H9 (cell line): ENCODE data around the gene CA5A. TPM values are rescaled to one million over a fixed set of nuclear protein-coding genes. Genes with fewer than 3 reads are reported as not detected.

Experiments
- DNase-seq: peaks from one replicate; pipeline ENCODE4 v3.0.0-alpha.2; 2017
- H2AFZ ChIP-seq: one replicate; pipeline ENCODE4 v1.6.1; 2013; ENCODE audit warnings: mild to moderate bottlenecking, low read length, control low read depth, moderate library complexity
- H2AK5ac ChIP-seq: 2 replicates; pipeline ENCODE4 v1.6.1; 2013; ENCODE audit warnings: low read length, control low read depth, mixed read lengths; ENCODE audit not compliant: insufficient read length
- H2BK120ac ChIP-seq: one replicate; pipeline ENCODE4 v1.6.1; 2013; ENCODE audit warnings: low read depth, mild to moderate bottlenecking, low read length, control low read depth, inconsistent platforms; ENCODE audit not compliant: poor library complexity, severe bottlenecking
- H2BK12ac ChIP-seq: 2 replicates; pipeline ENCODE4 v1.6.1; 2013; ENCODE audit warnings: low read length, control low read depth, mixed read lengths, low read depth; ENCODE audit not compliant: insufficient read length
- H2BK15ac ChIP-seq: 2 replicates; pipeline ENCODE4 v1.6.1; 2013; ENCODE audit warnings: low read depth, low read length, control low read depth
- H2BK20ac ChIP-seq: one replicate; pipeline ENCODE4 v1.6.1; 2013; ENCODE audit warnings: low read depth, mild to moderate bottlenecking, low read length, control low read depth, inconsistent platforms; ENCODE audit not compliant: poor library complexity, severe bottlenecking
- H2BK5ac ChIP-seq: 2 replicates; pipeline ENCODE4 v1.6.1; 2013; ENCODE audit warnings: low read length, control low read depth, mixed read lengths; ENCODE audit not compliant: insufficient read length
- H3K14ac ChIP-seq: 2 replicates; pipeline ENCODE4 v1.6.1; 2013; ENCODE audit warnings: low read length, control low read depth; ENCODE audit not compliant: insufficient read depth
- H3K18ac ChIP-seq: 2 replicates; pipeline ENCODE4 v1.6.1; 2013; ENCODE audit warnings: low read depth, mild to moderate bottlenecking, mixed read lengths, low read length, control low read depth; ENCODE audit not compliant: insufficient read length
- H3K23ac ChIP-seq: 2 replicates; pipeline ENCODE4 v1.6.1; 2013; ENCODE audit warnings: low read length, control low read depth, mixed read lengths, low read depth; ENCODE audit not compliant: insufficient read length
- H3K23me2 ChIP-seq: 2 replicates; pipeline ENCODE4 v1.6.1; 2013; ENCODE audit warnings: low read depth, mild to moderate bottlenecking, mixed read lengths, low read length, control low read depth; ENCODE audit not compliant: insufficient read length, poor library complexity, severe bottlenecking
- H3K27ac ChIP-seq: 2 replicates; pipeline ENCODE4 v1.5.1; 2013; ENCODE audit warnings: low read length, control low read depth, mixed read lengths, low read depth; ENCODE audit not compliant: insufficient read length
- H3K27me3 ChIP-seq: 2 replicates; pipeline ENCODE4 v1.6.1; 2013; ENCODE audit warnings: low read length, control low read depth, inconsistent platforms; ENCODE audit not compliant: insufficient read depth
- H3K4ac ChIP-seq: 2 replicates; pipeline ENCODE4 v1.6.1; 2013; ENCODE audit warnings: low read depth, mild to moderate bottlenecking, control low read depth, inconsistent platforms, low read length, moderate library complexity
- H3K4me1 ChIP-seq: 2 replicates; pipeline ENCODE4 v1.6.1; 2013; ENCODE audit warnings: low read length, control low read depth, inconsistent platforms; ENCODE audit not compliant: insufficient read depth
- H3K4me2 ChIP-seq: 2 replicates; pipeline ENCODE4 v1.6.1; 2013; ENCODE audit warnings: low read length, control low read depth, mixed read lengths; ENCODE audit not compliant: insufficient read length, insufficient read depth
- H3K56ac ChIP-seq: 2 replicates; pipeline ENCODE4 v1.6.1; 2013; ENCODE audit warnings: low read depth, mild to moderate bottlenecking, mixed read lengths, low read length, control low read depth; ENCODE audit not compliant: insufficient read length
- H3K79me1 ChIP-seq: 2 replicates; pipeline ENCODE4 v1.6.1; 2013; ENCODE audit warnings: low read depth, mild to moderate bottlenecking, moderate library complexity, low read length, control low read depth, inconsistent platforms; ENCODE audit not compliant: insufficient read depth, poor library complexity, severe bottlenecking
- H3K79me2 ChIP-seq: 2 replicates; pipeline ENCODE4 v1.6.1; 2013; ENCODE audit warnings: low read length, control low read depth, inconsistent platforms; ENCODE audit not compliant: insufficient read depth
- H3K9ac ChIP-seq: 2 replicates; pipeline ENCODE4 v1.6.1; 2013; ENCODE audit warnings: low read length, control low read depth, mixed read lengths; ENCODE audit not compliant: insufficient read length; ENCODE audit errors: extremely low read depth
- H3K9me3 ChIP-seq: one replicate; pipeline ENCODE4 v1.6.1; 2013; ENCODE audit warnings: low read depth, low read length, inconsistent platforms; ENCODE audit not compliant: control insufficient read depth
- H3T11ph ChIP-seq: one replicate; pipeline ENCODE4 v1.6.1; 2013; ENCODE audit warnings: mild to moderate bottlenecking, low read length, control low read depth, inconsistent platforms
- H4K20me1 ChIP-seq: one replicate; pipeline ENCODE4 v1.6.1; 2013; ENCODE audit not compliant: control insufficient read depth, insufficient read length, insufficient read depth
- H4K5ac ChIP-seq: 2 replicates; pipeline ENCODE4 v1.6.1; 2013; ENCODE audit warnings: low read depth, mild to moderate bottlenecking, mixed read lengths, low read length, control low read depth; ENCODE audit not compliant: insufficient read length
- H4K8ac ChIP-seq: replicated peaks from 2 replicates; pipeline ENCODE4 v1.6.1; 2013; ENCODE audit warnings: low read length, control low read depth, mixed read lengths, low read depth; ENCODE audit not compliant: insufficient read length
- H4K91ac ChIP-seq: 2 replicates; pipeline ENCODE4 v1.6.1; 2013; ENCODE audit warnings: low read depth, mild to moderate bottlenecking, moderate library complexity, mixed read lengths, low read length, control low read depth; ENCODE audit not compliant: insufficient read length
- H3K27ac Mint-ChIP-seq, 3 experiments: 2 replicates in 2 of 3; 3 replicates in 1 of 3; pipeline ENCODE4 v1.8.0; 2020 to 2021; ENCODE audit warnings: mixed read lengths in 3 of 3, mild to moderate bottlenecking in 1 of 3, moderate library complexity in 1 of 3
- H3K27me3 Mint-ChIP-seq: 2 replicates; pipeline ENCODE4 v1.8.0; 2021; ENCODE audit warnings: low read depth, mild to moderate bottlenecking, moderate library complexity, mixed read lengths
- H3K36me3 Mint-ChIP-seq, 3 experiments: 2 replicates in 2 of 3; 3 replicates in 1 of 3; pipeline ENCODE4 v1.8.0; 2020 to 2021; ENCODE audit warnings: low read depth in 3 of 3, mixed read lengths in 3 of 3; ENCODE audit not compliant: insufficient read depth in 1 of 3
- H3K4me1 Mint-ChIP-seq, 2 experiments: 2 replicates each; pipeline ENCODE4 v1.8.0; 2020; ENCODE audit warnings: mixed read lengths in 2 of 2
- H3K4me3 Mint-ChIP-seq, 2 experiments: 2 replicates in 1 of 2; 3 replicates in 1 of 2; pipeline ENCODE4 v1.8.0; 2020 to 2021; ENCODE audit warnings: mild to moderate bottlenecking in 2 of 2, mixed read lengths in 2 of 2, moderate library complexity in 1 of 2
- H3K9me3 Mint-ChIP-seq, 2 experiments: 2 replicates in 1 of 2; 3 replicates in 1 of 2; pipeline ENCODE4 v1.8.0; 2020; ENCODE audit warnings: mild to moderate bottlenecking in 2 of 2, mixed read lengths in 2 of 2, moderate library complexity in 1 of 2
- CTCF ChIP-seq: fragments of 200-600 bp; sonication (generic); conservative IDR thresholded peaks from 3 replicates; pipeline ENCODE4 v1.8.0; 2021; ENCODE audit warnings: antibody characterized with exemption, mild to moderate bottlenecking
- WGBS: extraction: QIAGEN DNeasy Blood & Tissue Kit; methylation state at CpG from one replicate; pipeline ENCODE4 v1.1.7; 2013; ENCODE audit warnings: missing lambda C conversion rate, low lambda C conversion rate, mixed read lengths; ENCODE audit not compliant: insufficient read length; ENCODE audit errors: extremely low coverage; 5-methylcytosine and 5-hydroxymethylcytosine counted together
- total RNA-seq: library from RNA; stranded (reverse); gene quantifications from 2 replicates; pipeline ENCODE4 v1.2.1, GENCODE V29; 2021

Gene CA5A
- total RNA-seq, 1 experiment from 2014 or later, result not detected

- Mint-ChIP-seq H3K27me3 (no peaks in the 10 kb centered on the region; the same call in none of the 2 replicates), H3K9me3 (no peaks in the 10 kb centered on the region), H3K4me1 (peaks cover 44 to 48% of the 10 kb centered on the region in 2 experiments), H3K4me3 (no peak overlapping the region; a peak in 1 of 5 replicates), H3K36me3 (peaks cover 14 to 38% (median 30%) of the 10 kb centered on the region in 3 experiments), H3K27ac (peak overlapping the region in 2 of 3 experiments; percentile 75 to 83; a peak in 3 of 7 replicates)
- H2BK5ac ChIP-seq, result no peak overlapping the region
- H3T11ph ChIP-seq, result no peak overlapping the region
- no peak overlapping the region for H3K4ac ChIP-seq
- no peak overlapping the region for H2AFZ ChIP-seq
- H4K91ac ChIP-seq, result no peak overlapping the region
- no peak overlapping the region for H2BK15ac ChIP-seq
- no peaks in the 10 kb centered on the region for H4K20me1 ChIP-seq
- no peak overlapping the region for H3K27ac ChIP-seq
- peaks cover 7% of the 10 kb centered on the region for H3K23me2 ChIP-seq
- H3K27me3 ChIP-seq, result no peaks in the 10 kb centered on the region
- no peak overlapping the region for H3K56ac ChIP-seq
- no peak overlapping the region for H4K5ac ChIP-seq
- DNase-seq, result no peak
- no peak for TF ChIP-seq CTCF
- H2BK120ac ChIP-seq, result no peak overlapping the region
- H2AK5ac ChIP-seq, result no peak overlapping the region
- no peak overlapping the region for H2BK20ac ChIP-seq
- H3K79me2 ChIP-seq, result peaks cover 20% of the 10 kb centered on the region; the same call in 1 of the 2 replicates
- no peaks in the 10 kb centered on the region for H3K9me3 ChIP-seq
- no peak overlapping the region for H2BK12ac ChIP-seq
- no peak overlapping the region for H3K14ac ChIP-seq
- H3K9ac ChIP-seq, result no peak overlapping the region
- no peak overlapping the region for H3K4me2 ChIP-seq
- no peak overlapping the region for H3K23ac ChIP-seq
- no peaks in the 10 kb centered on the region for H3K4me1 ChIP-seq
- peaks cover 13% of the 10 kb centered on the region for H3K79me1 ChIP-seq
- no CpG with 5 or more reads among the region's 18 CpGs for WGBS
- no peak overlapping the region for H3K18ac ChIP-seq
- no peak overlapping the region for H4K8ac ChIP-seq
Observed at GRCh38 chr16:87955302-87956097, 19.2 kb upstream of the CA5A start.
